C4-2B (cell line): ENCODE data around the gene MAD2L1BP.

Experiments used
- ZFX ChIP-seq: fragments of 450-650 bp; IDR thresholded peaks from 2 replicates; pipeline ENCODE4 v1.6.1; 2017
- TF ChIP-seq, protein P1 (sequence below): fragments of 450-650 bp; conservative IDR thresholded peaks from 2 replicates; pipeline ENCODE4 v1.5.1; 2017; ENCODE audit warnings: mild to moderate bottlenecking

DNA sequence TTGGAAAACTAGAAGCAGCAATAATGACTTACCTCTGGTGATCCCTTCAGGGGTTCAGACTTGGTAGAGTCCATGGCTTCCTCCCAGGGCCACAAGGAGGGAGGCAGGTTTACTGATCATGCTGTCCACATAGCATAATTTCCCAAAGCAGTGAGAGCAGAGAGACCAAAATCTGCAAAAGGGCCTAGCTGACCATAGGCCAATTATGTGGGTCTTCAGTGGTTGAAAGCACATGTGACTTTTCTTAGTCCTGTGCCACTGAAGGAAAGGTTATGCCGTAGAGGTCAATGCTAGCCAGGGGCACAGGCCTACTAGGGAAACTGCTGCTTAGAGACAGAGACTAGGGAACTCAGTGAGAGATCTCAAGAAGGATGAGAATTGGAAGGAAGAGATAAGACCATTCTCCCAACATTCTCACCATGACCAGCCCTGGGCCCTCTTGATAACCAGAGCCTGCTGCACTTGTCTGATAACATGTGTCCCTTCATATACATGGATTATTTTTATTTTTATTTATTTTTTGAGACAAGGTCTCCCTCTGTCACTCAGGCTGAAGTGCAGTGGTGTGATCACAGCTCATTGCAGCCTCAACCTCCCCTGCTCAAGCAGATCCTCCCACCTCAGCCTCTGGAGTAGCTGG, 4.5 kb upstream of the MAD2L1BP start:
- TF ChIP-seq, protein P1, sequence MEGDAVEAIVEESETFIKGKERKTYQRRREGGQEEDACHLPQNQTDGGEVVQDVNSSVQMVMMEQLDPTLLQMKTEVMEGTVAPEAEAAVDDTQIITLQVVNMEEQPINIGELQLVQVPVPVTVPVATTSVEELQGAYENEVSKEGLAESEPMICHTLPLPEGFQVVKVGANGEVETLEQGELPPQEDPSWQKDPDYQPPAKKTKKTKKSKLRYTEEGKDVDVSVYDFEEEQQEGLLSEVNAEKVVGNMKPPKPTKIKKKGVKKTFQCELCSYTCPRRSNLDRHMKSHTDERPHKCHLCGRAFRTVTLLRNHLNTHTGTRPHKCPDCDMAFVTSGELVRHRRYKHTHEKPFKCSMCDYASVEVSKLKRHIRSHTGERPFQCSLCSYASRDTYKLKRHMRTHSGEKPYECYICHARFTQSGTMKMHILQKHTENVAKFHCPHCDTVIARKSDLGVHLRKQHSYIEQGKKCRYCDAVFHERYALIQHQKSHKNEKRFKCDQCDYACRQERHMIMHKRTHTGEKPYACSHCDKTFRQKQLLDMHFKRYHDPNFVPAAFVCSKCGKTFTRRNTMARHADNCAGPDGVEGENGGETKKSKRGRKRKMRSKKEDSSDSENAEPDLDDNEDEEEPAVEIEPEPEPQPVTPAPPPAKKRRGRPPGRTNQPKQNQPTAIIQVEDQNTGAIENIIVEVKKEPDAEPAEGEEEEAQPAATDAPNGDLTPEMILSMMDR: no peak
- TF ChIP-seq ZFX: no peak
